Pancreas (tissue), 10 donors: ENCODE results near the gene GGA1. TPM values are rescaled to one million over a fixed set of nuclear protein-coding genes. Genes with fewer than 3 reads are reported as not detected.

Experiments
- ATAC-seq, 4 donors: fragments of 200-7000 bp; cut with Tn5 transposase; one replicate each; pipeline versions ENCODE4 v1.8.0 to v1.9.1; 2020; ENCODE audit warnings: mild to moderate bottlenecking in 4 of 4, moderate library complexity in 4 of 4
- DNase-seq, 6 donors: peaks; one replicate each; pipeline ENCODE4 v3.0.0-alpha.2; 2020
- FAIRE-seq: peaks from 2 replicates; lab custom pipeline; 2012; peaks lifted over from hg19 to GRCh38; lab: Jason Lieb, UNC
- H3K27ac ChIP-seq, 4 donors: fragments of 200-600 bp; sonication (generic); 1 replicate in 3 of 4; 2 replicates in 1 of 4; pipeline versions ENCODE4 v1.5.0 to v1.8.0; 2020
- H3K27me3 ChIP-seq, 4 donors: fragments of 200-600 bp; one replicate each; pipeline ENCODE4 v1.8.0; 2021
- H3K36me3 ChIP-seq, 3 donors: fragments of 200-600 bp; sonication (generic) in 1 of 3; one replicate each; pipeline versions ENCODE4 v1.5.0 to v1.8.0; 2020 to 2021
- H3K4me1 ChIP-seq, 3 donors: fragments of 200-600 bp; one replicate each; pipeline ENCODE4 v1.8.0; 2021
- H3K4me3 ChIP-seq, 4 donors: fragments of 200-600 bp; sonication (generic) in 2 of 4; one replicate each; pipeline versions ENCODE4 v1.5.0 to v1.8.0; 2020 to 2021
- H3K9me3 ChIP-seq, 4 donors: fragments of 200-600 bp; one replicate each; pipeline ENCODE4 v1.8.0; 2021
- WGBS, 2 donors: extraction: QIAGEN DNeasy Blood & Tissue Kit; methylation state at CpG; one replicate each; pipeline ENCODE4 v1.1.7; 2013; 5-methylcytosine and 5-hydroxymethylcytosine counted together
- intact Hi-C, 3 donors: fragments of 100-400 bp; cut with DNase I; formaldehyde crosslinking; loops; one replicate each; pipeline versions ENCODE4 v1.11.1 to v1.14.2; 2022
- polyA plus RNA-seq, 2 donors: library from polyadenylated mRNA; stranded (reverse); fragments of 200-250 nt; gene quantifications; one replicate each; pipeline ENCODE4 v1.2.3, GENCODE V29; 2013
- total RNA-seq, 6 donors: library from RNA; stranded (reverse); fragmentation: NEBNext Ultra II Directional in 4 of 6; extraction: Animal tissue kit (Norgen Biotek cat#: 25700) in 4 of 6; gene quantifications; one replicate each; pipeline versions ENCODE4 v1.2.1 to v1.2.4, GENCODE V29; 2021 to 2023
- TF ChIP-seq, protein P1 (sequence below), 4 donors: fragments of 200-600 bp; sonication (generic) in 3 of 4; IDR thresholded peaks; one replicate each; pipeline versions ENCODE4 v1.5.0 to v1.8.0; 2021; ENCODE audit warnings: antibody characterized with exemption in 4 of 4
- donor health status: healthy with polysubstance abuse.
- donor health status: DM: no; HTN: no; CAD: no; lungs with moderate emphysema.
- donor health status: DM: no; HTN: no; CAD: no.
- donor health status: control.
- donor health status: control.
- donor health status: Bipolar disorder and iron deficiency.
- donor health status: DM: yes; HTN: yes; CAD: no.
- donor health status: DM: no; HTN: no; CAD: no.
- donor health status: DM: no; HTN: no; CAD: no.
- donor health status: DM: yes; HTN: yes; CAD: no.

Gene GGA1
- total and polyA plus RNA-seq, 8 donors, result 17.9 to 84.9 (median 23.9) TPM

DNA sequence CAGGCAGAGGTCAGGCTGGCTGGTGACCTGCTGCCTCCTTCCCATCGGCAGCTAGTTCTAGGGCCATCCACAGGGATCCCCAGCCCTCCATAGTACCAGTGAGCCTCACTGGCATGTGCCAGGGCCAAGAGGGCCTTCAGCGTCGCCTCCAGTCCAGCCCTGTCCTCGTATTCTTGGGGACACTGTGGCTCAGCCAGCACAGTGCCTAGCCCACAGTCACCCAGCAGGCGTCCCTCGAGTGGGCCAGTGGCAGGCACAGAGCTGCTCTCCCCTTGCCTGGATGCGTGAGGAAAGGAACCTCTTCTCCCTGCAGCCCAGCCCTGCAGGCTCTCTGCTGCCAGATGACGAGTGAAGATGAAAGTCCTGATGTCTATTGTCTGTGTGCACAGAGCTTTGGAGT is 20.2 kb downstream of the GGA1 start:
- H3K4me1 ChIP-seq, result no peaks in the 10 kb centered on the region
- intact Hi-C loops, result no loop called here
- no peak for DNase-seq
- no peak for FAIRE-seq
- TF ChIP-seq, protein P1, sequence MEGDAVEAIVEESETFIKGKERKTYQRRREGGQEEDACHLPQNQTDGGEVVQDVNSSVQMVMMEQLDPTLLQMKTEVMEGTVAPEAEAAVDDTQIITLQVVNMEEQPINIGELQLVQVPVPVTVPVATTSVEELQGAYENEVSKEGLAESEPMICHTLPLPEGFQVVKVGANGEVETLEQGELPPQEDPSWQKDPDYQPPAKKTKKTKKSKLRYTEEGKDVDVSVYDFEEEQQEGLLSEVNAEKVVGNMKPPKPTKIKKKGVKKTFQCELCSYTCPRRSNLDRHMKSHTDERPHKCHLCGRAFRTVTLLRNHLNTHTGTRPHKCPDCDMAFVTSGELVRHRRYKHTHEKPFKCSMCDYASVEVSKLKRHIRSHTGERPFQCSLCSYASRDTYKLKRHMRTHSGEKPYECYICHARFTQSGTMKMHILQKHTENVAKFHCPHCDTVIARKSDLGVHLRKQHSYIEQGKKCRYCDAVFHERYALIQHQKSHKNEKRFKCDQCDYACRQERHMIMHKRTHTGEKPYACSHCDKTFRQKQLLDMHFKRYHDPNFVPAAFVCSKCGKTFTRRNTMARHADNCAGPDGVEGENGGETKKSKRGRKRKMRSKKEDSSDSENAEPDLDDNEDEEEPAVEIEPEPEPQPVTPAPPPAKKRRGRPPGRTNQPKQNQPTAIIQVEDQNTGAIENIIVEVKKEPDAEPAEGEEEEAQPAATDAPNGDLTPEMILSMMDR (IDR thresholded peaks at IDR 0.05), result no peak
- no peak for ATAC-seq
- 88% methylated on average over 8 of the region's 8 CpGs for WGBS, 2 donors
- peaks cover 0 to 12% (median 7%) of the 10 kb centered on the region in 3 donors for H3K36me3 ChIP-seq
- no peaks in the 10 kb centered on the region for H3K9me3 ChIP-seq
- H3K4me3 ChIP-seq, result no peak overlapping the region
- H3K27me3 ChIP-seq, result no peaks in the 10 kb centered on the region
- H3K27ac ChIP-seq, result no peak overlapping the region

DNA sequence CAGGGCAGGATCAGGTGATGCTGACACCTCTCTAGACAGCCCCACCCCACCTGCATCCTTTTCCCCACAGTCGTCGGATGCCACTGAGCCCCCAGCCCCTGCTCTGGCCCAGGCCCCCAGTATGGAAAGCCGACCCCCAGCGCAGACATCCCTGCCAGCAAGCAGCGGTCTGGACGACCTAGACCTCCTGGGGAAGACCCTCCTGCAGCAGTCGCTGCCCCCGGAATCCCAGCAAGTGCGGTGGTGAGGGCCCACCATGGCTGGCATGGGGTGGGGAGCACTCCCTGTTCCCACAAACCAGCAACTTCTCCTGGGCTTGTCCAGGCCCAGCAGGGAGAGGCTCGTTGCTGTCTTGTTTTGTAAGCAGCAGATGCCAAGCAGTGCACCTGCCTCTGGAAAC is 21.3 kb downstream of the GGA1 start:
- ATAC-seq (no peak), DNase-seq (no peak), FAIRE-seq (no peak)
- Histone ChIP-seq H3K27ac (no peak overlapping the region), H3K9me3 (no peaks in the 10 kb centered on the region), H3K4me3 (no peak overlapping the region), H3K36me3 (peaks cover 0 to 12% (median 7%) of the 10 kb centered on the region in 3 donors), H3K4me1 (no peaks in the 10 kb centered on the region), H3K27me3 (no peaks in the 10 kb centered on the region)
- TF ChIP-seq, protein P1 (IDR thresholded peaks at IDR 0.05), result no peak
- WGBS, 2 donors, result 81 to 86% methylated on average over 10 of the region's 10 CpGs
- intact Hi-C loops, result no loop called here

DNA sequence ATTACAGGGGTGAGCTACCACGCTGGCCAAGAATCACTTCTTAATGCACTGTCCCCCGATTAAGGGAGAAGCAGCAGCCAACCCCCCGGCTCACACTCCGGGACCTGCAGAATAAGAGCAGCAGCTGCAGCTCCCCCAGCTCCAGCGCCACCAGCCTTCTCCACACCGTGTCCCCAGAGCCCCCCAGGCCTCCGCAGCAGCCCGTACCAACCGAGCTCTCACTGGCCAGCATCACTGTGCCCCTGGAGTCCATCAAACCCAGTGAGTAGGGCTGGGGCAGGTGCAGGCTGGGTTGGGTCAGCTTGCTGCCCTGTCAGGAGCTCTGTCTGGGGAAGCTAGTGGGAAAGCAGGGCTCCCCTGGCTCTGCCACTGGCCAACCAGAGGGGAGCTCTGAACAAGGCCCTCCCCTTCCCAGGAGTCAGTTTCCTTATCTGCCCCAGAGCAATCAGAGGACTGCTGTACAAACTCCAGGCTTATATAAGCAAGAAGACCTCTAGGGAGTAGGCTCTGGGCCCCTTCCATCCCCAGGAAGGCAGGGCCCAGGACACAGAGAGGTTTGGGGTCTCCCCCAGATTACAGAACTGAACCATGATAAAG is 22.3 kb downstream of the GGA1 start:
- Histone ChIP-seq H3K27ac (no peak overlapping the region), H3K9me3 (no peaks in the 10 kb centered on the region), H3K4me3 (no peak overlapping the region), H3K4me1 (no peaks in the 10 kb centered on the region), H3K27me3 (no peaks in the 10 kb centered on the region), H3K36me3 (peaks cover 0 to 7% (median 7%) of the 10 kb centered on the region in 3 donors)
- ATAC-seq (no peak), DNase-seq (no peak), FAIRE-seq (no peak)
- intact Hi-C loops, result no loop called here
- 92 to 95% methylated on average over 9 of the region's 9 CpGs for WGBS, 2 donors
- TF ChIP-seq, protein P1 (IDR thresholded peaks at IDR 0.05), result no peak

DNA sequence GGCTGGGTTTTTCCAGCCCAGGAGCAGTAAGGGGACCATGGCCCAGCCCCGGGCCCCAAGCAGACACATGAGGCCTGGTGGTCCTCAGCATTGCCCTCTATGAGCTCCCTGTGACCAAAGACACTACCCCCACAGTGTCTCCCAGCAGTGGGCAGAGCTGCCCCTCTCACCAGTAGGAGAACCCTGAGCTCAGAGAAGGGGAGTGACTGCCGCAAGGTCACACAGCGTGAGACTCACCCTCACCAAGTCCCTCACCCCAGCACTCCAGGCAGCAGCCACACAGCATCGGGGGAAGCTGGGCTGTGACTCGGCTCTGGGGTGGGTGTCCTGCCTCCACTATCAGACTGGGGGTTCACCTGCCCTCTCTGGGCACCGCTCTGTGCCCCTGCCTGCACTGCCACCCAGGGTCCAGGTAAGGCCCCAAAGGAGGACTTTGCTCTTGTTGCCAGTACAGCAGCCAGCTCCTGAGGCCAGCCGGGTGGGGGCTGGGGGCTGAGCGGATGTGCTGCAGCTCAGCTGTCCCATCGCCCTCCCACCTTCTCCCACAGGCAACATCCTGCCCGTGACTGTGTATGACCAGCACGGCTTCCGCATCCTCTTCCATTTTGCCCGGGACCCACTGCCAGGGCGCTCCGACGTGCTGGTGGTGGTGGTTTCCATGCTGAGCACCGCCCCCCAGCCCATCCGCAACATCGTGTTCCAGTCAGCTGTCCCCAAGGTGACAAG is 23.0 kb downstream of the GGA1 start:
- Histone ChIP-seq H3K27ac (no peak overlapping the region), H3K4me1 (no peaks in the 10 kb centered on the region), H3K9me3 (no peaks in the 10 kb centered on the region), H3K36me3 (peaks cover 0 to 7% (median 5%) of the 10 kb centered on the region in 3 donors), H3K27me3 (no peaks in the 10 kb centered on the region), H3K4me3 (no peak overlapping the region)
- intact Hi-C loops, result no loop called here
- FAIRE-seq (no peak), DNase-seq (no peak), ATAC-seq (no peak)
- 91% methylated on average over 18 to 19 of the region's 19 CpGs for WGBS, 2 donors
- TF ChIP-seq, protein P1 (IDR thresholded peaks at IDR 0.05), result no peak
